ENCODE results near the gene UGT2B15.

DNA sequence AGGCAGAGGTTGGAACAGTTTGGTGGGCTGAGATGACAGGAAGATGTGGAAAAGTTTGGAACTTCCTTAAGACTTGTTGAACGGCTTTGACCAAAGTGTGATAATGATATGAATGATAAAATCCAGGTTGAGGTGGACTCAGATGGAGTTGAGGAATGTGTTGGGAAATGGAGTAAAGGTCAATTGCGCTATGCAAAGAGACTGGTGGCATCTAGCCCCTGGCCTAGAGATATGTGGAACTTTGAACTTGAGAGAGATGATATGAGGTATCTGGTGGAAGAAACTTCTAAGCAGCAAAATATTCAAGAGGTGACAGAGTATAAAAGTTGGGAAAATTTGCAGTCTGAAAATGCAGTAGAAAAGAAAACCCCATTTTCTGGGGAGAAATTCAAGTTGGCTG, 73.0 kb downstream of the UGT2B15 start:
- TF ChIP-seq, protein P1, sequence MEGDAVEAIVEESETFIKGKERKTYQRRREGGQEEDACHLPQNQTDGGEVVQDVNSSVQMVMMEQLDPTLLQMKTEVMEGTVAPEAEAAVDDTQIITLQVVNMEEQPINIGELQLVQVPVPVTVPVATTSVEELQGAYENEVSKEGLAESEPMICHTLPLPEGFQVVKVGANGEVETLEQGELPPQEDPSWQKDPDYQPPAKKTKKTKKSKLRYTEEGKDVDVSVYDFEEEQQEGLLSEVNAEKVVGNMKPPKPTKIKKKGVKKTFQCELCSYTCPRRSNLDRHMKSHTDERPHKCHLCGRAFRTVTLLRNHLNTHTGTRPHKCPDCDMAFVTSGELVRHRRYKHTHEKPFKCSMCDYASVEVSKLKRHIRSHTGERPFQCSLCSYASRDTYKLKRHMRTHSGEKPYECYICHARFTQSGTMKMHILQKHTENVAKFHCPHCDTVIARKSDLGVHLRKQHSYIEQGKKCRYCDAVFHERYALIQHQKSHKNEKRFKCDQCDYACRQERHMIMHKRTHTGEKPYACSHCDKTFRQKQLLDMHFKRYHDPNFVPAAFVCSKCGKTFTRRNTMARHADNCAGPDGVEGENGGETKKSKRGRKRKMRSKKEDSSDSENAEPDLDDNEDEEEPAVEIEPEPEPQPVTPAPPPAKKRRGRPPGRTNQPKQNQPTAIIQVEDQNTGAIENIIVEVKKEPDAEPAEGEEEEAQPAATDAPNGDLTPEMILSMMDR (optimal IDR thresholded peaks at IDR 0.05 in 1 of 3, IDR thresholded peaks at IDR 0.05 in 1 of 3, conservative IDR thresholded peaks at IDR 0.05 in 1 of 3; ENCODE audit: extremely low read depth in 1 of 3, insufficient read depth in 2 of 3, low read length in 3 of 3) = no peak
- no peak for TF ChIP-seq EZH2 (IDR thresholded peaks at IDR 0.05; ENCODE audit: low read length)
